HPDE6-E6E7 (cell line): Measurements from ENCODE around the gene TMUB2.
"Not testable (repeated sequence)": the region's sequence is repeated elsewhere in the genome, so short reads cannot be mapped to it uniquely, and the experiment has no call there.

Source experiments
- DNase-seq: peaks from one replicate; pipeline ENCODE4 v3.0.0; 2011; ENCODE audit warnings: missing footprints; ENCODE audit errors: extremely low spot score

The TMUB2 gene

GRCh38 chr17:44186307-44187130, at the start of gene TMUB2:
Gene TMUB2 (plus strand): TSS chr17:44186972. CDS start chr17:44187709, 737 bp downstream.
- peak; percentile 99 for DNase-seq

- DNase-seq: peak; percentile 99
Measured at GRCh38 chr17:44137891-44138709, 48.7 kb upstream of the TMUB2 start.

GRCh38 chr17:44143921-44144320, 42.9 kb upstream of the TMUB2 start:
- not testable (repeated sequence) for DNase-seq

GRCh38 chr17:44144966-44145739, 41.6 kb upstream of the TMUB2 start:
- DNase-seq: no peak

- DNase-seq: no peak
Measured at GRCh38 chr17:44146375-44147346, 40.1 kb upstream of the TMUB2 start.

- no peak for DNase-seq
Measured at GRCh38 chr17:44147812-44148211, 39.0 kb upstream of the TMUB2 start.

- not testable (repeated sequence) for DNase-seq
Measured at GRCh38 chr17:44149066-44149465, 37.7 kb upstream of the TMUB2 start.

- DNase-seq: no peak
Measured at GRCh38 chr17:44149750-44150329, 36.9 kb upstream of the TMUB2 start.

GRCh38 chr17:44152875-44153274, 33.9 kb upstream of the TMUB2 start:
- peak; percentile 67 for DNase-seq

GRCh38 chr17:44155488-44155887, 31.3 kb upstream of the TMUB2 start:
- DNase-seq: no peak

- no peak for DNase-seq
Measured at GRCh38 chr17:44159519-44160210, 27.1 kb upstream of the TMUB2 start.

- DNase-seq: no peak
Measured at GRCh38 chr17:44164476-44164875, 22.3 kb upstream of the TMUB2 start.

GRCh38 chr17:44167181-44167861, 19.5 kb upstream of the TMUB2 start:
- DNase-seq: no peak

- DNase-seq: no peak
Measured at GRCh38 chr17:44170135-44170498, 16.7 kb upstream of the TMUB2 start.

- no peak for DNase-seq
Measured at GRCh38 chr17:44170499-44171201, 16.1 kb upstream of the TMUB2 start, which contains the start of gene ASB16. Gene ASB16 (plus strand): TSS chr17:44170704. CDS start chr17:44170790, 86 bp downstream.

GRCh38 chr17:44171931-44172455, 14.8 kb upstream of the TMUB2 start:
- no peak for DNase-seq

GRCh38 chr17:44174427-44174826, 12.3 kb upstream of the TMUB2 start:
- DNase-seq: no peak

- DNase-seq: no peak
Measured at GRCh38 chr17:44176257-44176656, 10.5 kb upstream of the TMUB2 start.
